Measurements from ENCODE around the gene MTG2. TPM values are rescaled to one million over a fixed set of nuclear protein-coding genes. Genes with fewer than 3 reads are reported as not detected.

Gene MTG2
- total and polyA plus RNA-seq, 2 of the 13 experiments (the other 11 are each of a cell fraction or from before 2014, with no cell fraction given), result 20.4 to 37.8 TPM

DNA sequence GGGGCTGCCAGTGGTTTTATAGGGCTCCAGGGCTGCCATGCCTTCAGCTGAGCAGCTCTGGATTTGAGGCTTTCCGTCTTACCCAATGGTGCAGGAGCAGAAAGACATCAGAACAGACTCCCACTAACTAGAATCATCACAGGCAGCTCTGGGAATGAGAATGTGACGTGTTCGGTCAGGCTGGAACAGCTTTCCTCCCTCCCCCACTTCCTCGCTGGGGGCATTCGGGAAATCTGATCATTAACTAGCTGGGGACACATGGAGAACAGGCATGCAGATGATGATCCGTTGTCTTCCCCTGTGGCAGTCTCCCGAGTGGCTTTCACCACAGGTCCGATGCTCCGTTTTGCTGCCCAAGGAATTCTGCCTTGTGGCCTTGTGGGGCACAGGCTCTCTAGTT lies 5.5 kb upstream of the MTG2 start:
- no peak for DNase-seq (ENCODE audit: low spot score)
- Histone ChIP-seq H3K79me2 (ENCODE audit: insufficient read depth, low read length) (peaks cover 8% of the 10 kb centered on the region), H3K4me2 (ENCODE audit: low read depth, low read length) (no peak overlapping the region), H3K27me3 (ENCODE audit: control insufficient read depth in 1 of 2, insufficient read depth in 2 of 2, low read length in 2 of 2) (no peaks in the 10 kb centered on the region; a peak in 1 of 5 replicates), H3K4me3 (replicated peaks in 1 of 3; ENCODE audit: insufficient read depth in 1 of 3, low read depth in 2 of 3, low read length in 3 of 3) (no peak overlapping the region), H3K9ac (ENCODE audit: insufficient read depth, low read depth, low read length) (no peak overlapping the region), H3K4me1 (ENCODE audit: insufficient read depth, low read length) (peaks cover 8% of the 10 kb centered on the region), H3K36me3 (replicated peaks in 1 of 2; ENCODE audit: control insufficient read depth in 1 of 2, insufficient read depth in 2 of 2, low read length in 2 of 2) (peaks cover 29 to 47% of the 10 kb centered on the region in 2 experiments), H2AFZ (ENCODE audit: low read length) (no peak overlapping the region), H3K9me3 (ENCODE audit: low read length) (no peaks in the 10 kb centered on the region), H4K20me1 (ENCODE audit: insufficient read depth, low read length) (no peaks in the 10 kb centered on the region), H3K27ac (ENCODE audit: extremely low read length, insufficient read depth, low read length) (no peak overlapping the region)
- CTCF ChIA-PET (ENCODE audit: low intra/inter-chr PET ratio, low total read pairs), result no interaction called here
- intact Hi-C loops (cut with micrococcal nuclease; ENCODE audit: unreplicated experiment) (no loop called here), in situ Hi-C loops (cut with HindIII; ENCODE audit: extremely low pct_ligation_motif_present, low pct_unique_long_range_greater_than_20kb) (no loop called here)
- no TSS peak for BruUV-seq (replicated peaks)
- no peak for ATAC-seq
- WGBS (ENCODE audit: low lambda C conversion rate), result 97% methylated on average over 9 of the region's 9 CpGs
- no peak for TF ChIP-seq NFE2 (CRISPR knock-in tag; IDR thresholded peaks at IDR 0.05)
- no peak for TF ChIP-seq CSRNP1 (CRISPR knock-in tag; IDR thresholded peaks at IDR 0.05)
- no peak for TF ChIP-seq MATR3 (CRISPR knock-in tag; IDR thresholded peaks at IDR 0.05)
- TF ChIP-seq, protein P1, sequence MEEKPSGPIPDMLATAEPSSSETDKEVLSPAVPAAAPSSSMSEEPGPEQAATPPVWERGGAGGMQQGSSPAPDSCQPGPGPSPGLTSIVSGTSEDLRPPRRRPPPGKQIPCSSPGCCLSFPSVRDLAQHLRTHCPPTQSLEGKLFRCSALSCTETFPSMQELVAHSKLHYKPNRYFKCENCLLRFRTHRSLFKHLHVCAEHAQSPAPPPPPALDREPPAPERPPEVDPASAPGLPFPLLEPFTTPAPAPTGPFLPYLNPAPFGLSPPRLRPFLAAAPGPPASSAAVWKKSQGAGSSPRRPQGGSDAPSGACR (CRISPR knock-in tag; IDR thresholded peaks at IDR 0.05), result no peak
- no peak for TF ChIP-seq MED1 (CRISPR knock-in tag; IDR thresholded peaks at IDR 0.05)
- TF ChIP-seq, protein P2, sequence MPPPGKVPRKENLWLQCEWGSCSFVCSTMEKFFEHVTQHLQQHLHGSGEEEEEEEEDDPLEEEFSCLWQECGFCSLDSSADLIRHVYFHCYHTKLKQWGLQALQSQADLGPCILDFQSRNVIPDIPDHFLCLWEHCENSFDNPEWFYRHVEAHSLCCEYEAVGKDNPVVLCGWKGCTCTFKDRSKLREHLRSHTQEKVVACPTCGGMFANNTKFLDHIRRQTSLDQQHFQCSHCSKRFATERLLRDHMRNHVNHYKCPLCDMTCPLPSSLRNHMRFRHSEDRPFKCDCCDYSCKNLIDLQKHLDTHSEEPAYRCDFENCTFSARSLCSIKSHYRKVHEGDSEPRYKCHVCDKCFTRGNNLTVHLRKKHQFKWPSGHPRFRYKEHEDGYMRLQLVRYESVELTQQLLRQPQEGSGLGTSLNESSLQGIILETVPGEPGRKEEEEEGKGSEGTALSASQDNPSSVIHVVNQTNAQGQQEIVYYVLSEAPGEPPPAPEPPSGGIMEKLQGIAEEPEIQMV (CRISPR knock-in tag; IDR thresholded peaks at IDR 0.05; ENCODE audit: low read depth), result no peak
- no peak for TF ChIP-seq ZNF543 (CRISPR knock-in tag; IDR thresholded peaks at IDR 0.05)
- TF ChIP-seq ZNF788 (CRISPR knock-in tag; IDR thresholded peaks at IDR 0.05; ENCODE audit: borderline replicate concordance), result no peak
- TF ChIP-seq LBX2 (CRISPR knock-in tag; IDR thresholded peaks at IDR 0.05; ENCODE audit: borderline replicate concordance), result no peak
- TF ChIP-seq ZFP36 (IDR thresholded peaks at IDR 0.05; ENCODE audit: borderline replicate concordance, low read depth, low read length, partially characterized antibody), result no peak
- TF ChIP-seq ZNF17 (CRISPR knock-in tag; IDR thresholded peaks at IDR 0.05), result no peak
- no peak for TF ChIP-seq ATM (IDR thresholded peaks at IDR 0.05; ENCODE audit: borderline replicate concordance)
- no peak for TF ChIP-seq ZNF597 (CRISPR knock-in tag; IDR thresholded peaks at IDR 0.05)
- TF ChIP-seq SP1 (IDR thresholded peaks at IDR 0.05), result no peak
- no peak for TF ChIP-seq SP1 (CRISPR knock-in tag; IDR thresholded peaks at IDR 0.05)
- TF ChIP-seq NFIB (CRISPR knock-in tag; IDR thresholded peaks at IDR 0.05; ENCODE audit: borderline replicate concordance), result no peak
- no peak for TF ChIP-seq ZNF10 (CRISPR knock-in tag; IDR thresholded peaks at IDR 0.05; ENCODE audit: borderline replicate concordance, low read depth)
- no peak for FAIRE-seq
- POLR2A ChIA-PET, result no interaction called here

Data from HepG2 (cell line).